ENCODE measurements around the gene MYO7A.

MYO7A gene

DNA sequence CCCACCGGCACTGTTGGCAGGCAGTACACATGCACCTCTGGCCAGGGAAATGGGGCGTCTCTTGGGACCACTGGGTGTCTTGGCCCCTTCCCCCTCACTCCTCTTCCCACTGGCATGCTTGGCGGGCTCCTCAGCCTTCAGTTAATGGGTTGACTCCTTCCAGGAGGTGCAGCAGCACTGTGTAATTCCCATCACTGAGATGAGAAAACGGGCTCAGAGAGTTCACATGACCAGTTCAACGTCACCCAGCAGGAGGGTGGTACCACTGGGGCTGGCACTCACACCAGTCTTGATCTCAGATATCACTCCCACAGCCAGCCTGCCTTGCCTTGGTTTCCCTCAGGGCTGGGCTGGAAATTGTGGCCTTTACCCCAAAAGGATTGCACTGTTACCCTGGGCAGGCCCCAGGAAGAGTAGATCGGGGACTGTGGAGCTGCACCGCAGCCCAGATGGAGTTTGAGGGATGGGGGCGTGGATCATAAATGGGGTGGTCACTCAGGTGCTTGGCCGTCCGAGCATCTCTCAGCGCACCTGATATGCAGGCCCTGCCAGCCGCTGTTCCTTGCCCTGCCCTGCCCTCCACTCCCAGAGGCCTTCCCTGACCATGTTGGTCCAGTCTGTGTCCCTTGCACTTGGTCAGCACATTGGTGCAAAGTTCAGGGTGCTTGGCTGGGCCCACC is 44.3 kb upstream of the MYO7A start:
- in situ Hi-C loops (cut with HindIII; ENCODE audit: low sequenced_read_pairs): no loop called here
- H3K4me3 ChIP-seq (ENCODE audit: low read depth, low read length): no peak overlapping the region
- TF ChIP-seq, protein P1, sequence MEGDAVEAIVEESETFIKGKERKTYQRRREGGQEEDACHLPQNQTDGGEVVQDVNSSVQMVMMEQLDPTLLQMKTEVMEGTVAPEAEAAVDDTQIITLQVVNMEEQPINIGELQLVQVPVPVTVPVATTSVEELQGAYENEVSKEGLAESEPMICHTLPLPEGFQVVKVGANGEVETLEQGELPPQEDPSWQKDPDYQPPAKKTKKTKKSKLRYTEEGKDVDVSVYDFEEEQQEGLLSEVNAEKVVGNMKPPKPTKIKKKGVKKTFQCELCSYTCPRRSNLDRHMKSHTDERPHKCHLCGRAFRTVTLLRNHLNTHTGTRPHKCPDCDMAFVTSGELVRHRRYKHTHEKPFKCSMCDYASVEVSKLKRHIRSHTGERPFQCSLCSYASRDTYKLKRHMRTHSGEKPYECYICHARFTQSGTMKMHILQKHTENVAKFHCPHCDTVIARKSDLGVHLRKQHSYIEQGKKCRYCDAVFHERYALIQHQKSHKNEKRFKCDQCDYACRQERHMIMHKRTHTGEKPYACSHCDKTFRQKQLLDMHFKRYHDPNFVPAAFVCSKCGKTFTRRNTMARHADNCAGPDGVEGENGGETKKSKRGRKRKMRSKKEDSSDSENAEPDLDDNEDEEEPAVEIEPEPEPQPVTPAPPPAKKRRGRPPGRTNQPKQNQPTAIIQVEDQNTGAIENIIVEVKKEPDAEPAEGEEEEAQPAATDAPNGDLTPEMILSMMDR (IDR thresholded peaks at IDR 0.05; ENCODE audit: low read depth, low read length, missing control alignments): no peak
- DNase-seq (ENCODE audit: low read depth): no peak

DNA sequence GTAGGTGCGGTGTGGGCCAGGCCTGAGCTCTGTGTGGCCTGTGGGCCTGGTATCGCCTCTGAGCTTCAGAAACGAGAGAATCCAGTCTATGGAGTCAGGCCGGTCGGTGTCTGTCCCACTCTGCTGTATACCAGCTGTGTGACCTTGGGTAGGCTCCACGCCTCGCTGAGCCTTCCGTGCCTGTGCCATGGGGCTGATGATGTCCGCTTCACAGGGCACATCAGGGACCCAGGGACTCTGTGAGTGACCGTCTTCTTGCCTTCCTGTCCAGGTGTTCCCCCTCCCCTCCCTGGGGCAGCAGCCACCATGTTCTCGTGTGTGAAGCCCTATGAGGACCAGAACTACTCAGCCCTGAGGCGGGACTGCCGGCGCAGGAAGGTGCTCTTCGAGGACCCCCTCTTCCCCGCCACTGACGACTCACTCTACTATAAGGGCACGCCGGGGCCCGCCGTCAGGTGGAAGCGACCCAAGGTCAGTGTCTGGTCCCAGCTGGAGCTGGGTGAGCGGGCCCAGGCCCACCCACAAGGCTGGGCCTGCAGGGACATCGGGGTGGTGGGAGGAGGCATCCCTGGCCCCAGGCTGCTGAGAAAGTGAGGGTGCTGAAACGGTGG is 43.4 kb upstream of the MYO7A start:
- H3K4me3 ChIP-seq (ENCODE audit: low read depth, low read length): no peak overlapping the region
- TF ChIP-seq, protein P1 (IDR thresholded peaks at IDR 0.05; ENCODE audit: low read depth, low read length, missing control alignments): no peak
- in situ Hi-C loops (cut with HindIII; ENCODE audit: low sequenced_read_pairs): no loop called here
- no peak for DNase-seq (ENCODE audit: low read depth)

DNA sequence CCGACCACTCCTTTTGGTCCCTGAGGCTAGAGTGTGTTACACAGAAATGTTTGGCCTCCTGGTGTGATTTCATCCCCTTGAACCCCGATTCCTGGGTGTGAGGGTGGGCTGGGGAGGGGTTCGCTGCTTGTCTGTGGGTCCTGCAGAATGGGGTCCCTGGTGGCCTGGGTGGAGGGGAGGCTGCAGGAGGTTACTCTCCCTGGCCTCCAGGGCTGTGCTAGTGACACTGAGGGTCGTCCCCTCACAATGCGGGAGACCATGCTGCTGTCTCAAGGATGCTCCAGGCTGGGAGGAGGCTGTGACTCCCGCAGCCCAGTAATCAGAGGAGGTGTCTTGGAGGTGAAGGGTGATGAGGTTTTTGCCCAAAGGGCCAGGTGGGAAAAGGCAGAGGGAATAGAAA is 42.4 kb upstream of the MYO7A start:
- DNase-seq (ENCODE audit: low read depth): no peak
- no peak overlapping the region for H3K4me3 ChIP-seq (ENCODE audit: low read depth, low read length)
- TF ChIP-seq, protein P1 (IDR thresholded peaks at IDR 0.05; ENCODE audit: low read depth, low read length, missing control alignments): no peak
- in situ Hi-C loops (cut with HindIII; ENCODE audit: low sequenced_read_pairs): no loop called here

DNA sequence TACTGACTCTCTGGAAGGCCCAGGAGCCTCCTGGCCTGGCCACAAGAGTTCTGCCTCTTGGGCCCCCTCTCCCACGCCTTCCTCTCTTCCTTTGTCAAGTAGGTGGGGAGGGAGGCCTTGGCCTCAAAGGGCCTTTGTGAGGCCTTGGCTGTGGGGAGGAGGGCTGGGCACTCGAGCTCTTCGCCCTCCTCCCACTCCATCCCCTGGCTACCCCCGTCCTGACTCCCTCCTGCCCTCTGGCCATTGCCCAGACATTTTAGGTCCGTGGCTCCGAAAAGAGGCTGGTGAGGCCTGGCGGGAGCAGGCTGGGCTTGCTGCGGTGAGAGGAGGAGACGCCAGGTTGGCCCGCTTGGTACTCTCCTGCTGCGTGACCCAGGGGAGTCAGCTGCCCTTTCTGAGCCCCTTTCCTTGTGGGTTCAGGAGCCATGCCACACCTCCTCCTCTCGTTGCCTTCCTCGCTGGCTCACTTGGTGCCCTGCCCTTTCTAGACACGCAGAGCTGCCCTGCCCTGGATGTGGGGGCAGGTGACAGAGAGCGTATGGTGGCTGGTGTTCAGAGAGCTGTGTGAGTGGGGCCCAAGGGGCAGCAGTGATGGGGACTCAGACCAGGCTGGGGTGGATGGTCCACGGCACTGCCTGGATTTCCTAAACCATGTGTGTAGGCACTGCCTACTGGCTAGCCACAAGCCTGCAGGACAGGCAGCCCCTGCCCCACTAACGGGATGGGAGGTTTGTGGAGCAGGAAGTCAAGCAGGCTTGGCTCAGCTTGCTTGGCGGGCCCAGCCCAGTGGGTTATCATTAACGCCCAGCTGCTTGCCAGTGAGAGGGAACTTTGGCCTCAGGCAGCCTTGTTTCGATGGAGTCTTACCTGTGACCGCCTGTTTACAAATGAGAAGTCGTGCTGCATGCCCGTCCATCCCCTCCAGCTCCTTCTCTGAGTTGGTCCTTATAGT is 41.2 kb upstream of the MYO7A start:
- no peak for DNase-seq (ENCODE audit: low read depth)

DNA sequence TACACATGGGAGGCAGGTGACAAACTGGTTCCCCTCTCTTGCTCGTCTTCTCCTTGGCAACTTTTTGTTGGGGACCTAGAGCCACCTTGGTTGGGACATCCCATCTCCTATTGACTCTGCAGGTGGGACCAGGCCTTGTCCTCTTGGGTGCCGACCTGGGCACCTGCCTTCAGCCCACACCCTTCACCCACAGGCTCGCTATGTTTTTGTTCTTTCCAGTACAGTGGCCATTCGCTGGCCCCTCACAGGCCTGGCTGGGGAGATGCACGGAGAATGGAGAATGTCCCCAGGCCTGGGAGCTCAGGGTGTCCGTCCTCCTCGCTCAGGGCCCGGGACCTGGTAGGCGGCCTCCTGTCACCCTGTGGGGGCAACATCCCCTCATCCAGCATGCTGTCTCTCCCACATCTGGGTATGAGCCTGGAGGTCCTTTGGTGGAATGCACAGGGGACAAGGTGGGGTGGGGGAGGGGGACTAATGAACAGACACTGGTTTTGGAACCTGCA is 40.3 kb upstream of the MYO7A start:
- TF ChIP-seq, protein P1 (IDR thresholded peaks at IDR 0.05; ENCODE audit: low read depth, low read length, missing control alignments): no peak
- no peak for DNase-seq (ENCODE audit: low read depth)
- in situ Hi-C loops (cut with HindIII; ENCODE audit: low sequenced_read_pairs): no loop called here
- no peak overlapping the region for H3K4me3 ChIP-seq (ENCODE audit: low read depth, low read length)

More for the DNA sequence above, 41.2 kb upstream of the MYO7A start:
- TF ChIP-seq, protein P1 (IDR thresholded peaks at IDR 0.05; ENCODE audit: low read depth, low read length, missing control alignments): no peak
- in situ Hi-C loops (cut with HindIII; ENCODE audit: low sequenced_read_pairs): no loop called here
- H3K4me3 ChIP-seq (ENCODE audit: low read depth, low read length): no peak overlapping the region

All from astrocyte of the cerebellum (primary cell).